ENCODE results near the gene EIF3L.

GRCh38 chr22:37930270-37930951 is 81.2 kb downstream of the EIF3L start:
- no peak for TF ChIP-seq EZH2 (IDR thresholded peaks at IDR 0.05)
- no peak for TF ChIP-seq FOXP2 (optimal IDR thresholded peaks at IDR 0.05; ENCODE audit: control extremely low read depth, extremely low read length, insufficient read depth)
